Measurements from ENCODE around the gene ATF2.

ATF2 gene

DNA sequence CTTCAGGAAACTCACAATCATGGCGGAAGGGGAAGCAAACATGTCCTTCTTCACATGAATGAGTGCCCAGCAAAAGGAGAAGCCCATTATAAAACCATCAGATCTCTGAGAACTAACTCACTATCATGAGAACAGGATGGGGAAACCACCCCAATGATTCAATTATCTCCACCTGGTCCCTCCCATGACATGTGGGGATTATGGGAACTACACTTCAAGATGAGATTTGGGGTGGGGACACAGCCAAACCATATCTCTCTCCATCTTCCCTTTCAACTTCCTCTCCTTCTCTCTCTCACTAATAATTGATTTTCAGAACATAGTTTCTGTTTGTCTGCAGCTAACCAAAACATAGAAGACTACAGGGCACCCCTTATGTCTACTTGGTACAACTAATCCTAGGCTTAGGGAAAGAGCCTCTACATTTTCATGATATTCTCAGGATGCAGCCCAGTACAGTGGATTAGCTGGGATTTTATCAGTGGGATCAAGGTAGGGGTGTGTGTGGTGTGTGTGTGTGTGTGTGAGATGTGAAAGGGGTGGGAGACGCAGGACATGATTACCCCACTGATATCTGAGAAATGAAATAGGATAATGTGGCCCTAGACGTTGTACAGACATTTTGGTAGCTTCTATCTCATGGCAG lies 2.8 kb upstream of the ATF2 start:
- TF ChIP-seq EZH2 (IDR thresholded peaks at IDR 0.05) (no peak), POLR2AphosphoS5 (IDR thresholded peaks at IDR 0.05; ENCODE audit: borderline replicate concordance, low read depth, low read length) (no peak; the same call in 1 of the 2 replicates), FOXP2 (optimal IDR thresholded peaks at IDR 0.05; ENCODE audit: control extremely low read depth, extremely low read length, insufficient read depth) (no peak)
- Histone ChIP-seq H3K9ac (ENCODE audit: insufficient read length) (no peak overlapping the region), H3K36me3 (ENCODE audit: insufficient read depth, low read length) (peaks cover 13% of the 10 kb centered on the region), H3K27ac (no peak overlapping the region), H3K4me3 (no peak overlapping the region), H3K9me3 (ENCODE audit: low read depth, low read length) (no peaks in the 10 kb centered on the region)
- no peak for DNase-seq (ENCODE audit: low read depth, low spot score)

DNA sequence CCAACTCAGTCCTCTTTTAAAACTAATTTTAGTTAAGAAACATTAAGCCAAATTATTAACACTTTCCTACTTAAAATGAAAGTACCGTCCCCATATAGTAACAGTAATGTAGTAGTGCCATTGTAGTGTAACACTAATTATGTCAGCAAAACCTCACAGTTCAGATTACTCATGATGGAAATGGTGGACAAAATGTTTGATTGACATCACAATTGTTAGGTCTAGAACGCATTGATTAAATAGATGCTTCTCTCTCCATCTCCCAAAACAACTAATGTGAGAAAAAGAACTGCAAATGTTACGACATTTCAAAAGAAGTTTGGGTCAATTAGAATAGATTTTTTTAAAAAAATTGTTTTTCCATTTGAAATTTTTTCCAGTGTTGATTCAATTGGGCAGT lies 1.2 kb upstream of the ATF2 start:
- no peak overlapping the region for H3K27ac ChIP-seq
- H3K36me3 ChIP-seq (ENCODE audit: insufficient read depth, low read length), result peaks cover 17% of the 10 kb centered on the region
- DNase-seq (ENCODE audit: low read depth, low spot score), result no peak
- TF ChIP-seq EZH2 (IDR thresholded peaks at IDR 0.05), result no peak
- TF ChIP-seq FOXP2 (optimal IDR thresholded peaks at IDR 0.05; ENCODE audit: control extremely low read depth, extremely low read length, insufficient read depth), result no peak
- TF ChIP-seq POLR2AphosphoS5 (IDR thresholded peaks at IDR 0.05; ENCODE audit: borderline replicate concordance, low read depth, low read length), result no peak
- H3K9ac ChIP-seq (ENCODE audit: insufficient read length), result peak overlapping the region; percentile 82
- H3K4me3 ChIP-seq, result peak overlapping the region; percentile 99
- peaks cover 2% of the 10 kb centered on the region; the same call in 1 of the 2 replicates for H3K9me3 ChIP-seq (ENCODE audit: low read depth, low read length)

DNA sequence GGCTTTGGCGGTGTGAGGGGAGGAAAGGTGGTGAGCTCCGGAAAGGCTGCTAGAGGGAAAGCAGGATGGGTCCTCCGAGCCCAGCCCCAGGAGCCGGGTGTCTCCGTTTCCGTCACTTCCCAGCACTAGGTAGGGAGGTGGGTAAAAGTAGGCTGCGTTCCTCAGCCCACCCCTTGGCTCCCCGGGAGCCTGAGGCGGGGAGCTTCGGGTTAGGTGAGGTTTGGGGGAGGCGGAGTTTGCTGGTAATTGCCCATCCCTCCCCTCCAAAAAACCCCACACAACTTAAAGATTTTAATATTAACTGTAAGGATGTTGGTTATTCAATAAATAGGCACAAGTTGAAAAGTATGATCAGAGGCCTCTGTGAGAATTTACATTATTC lies 552 bp upstream of the ATF2 start:
- no peak for DNase-seq (ENCODE audit: low read depth, low spot score)
- no peak overlapping the region for H3K27ac ChIP-seq
- peaks cover 18% of the 10 kb centered on the region for H3K36me3 ChIP-seq (ENCODE audit: insufficient read depth, low read length)
- peak overlapping the region; percentile 99 for H3K4me3 ChIP-seq
- H3K9me3 ChIP-seq (ENCODE audit: low read depth, low read length), result peaks cover 2% of the 10 kb centered on the region; the same call in 1 of the 2 replicates
- TF ChIP-seq EZH2 (IDR thresholded peaks at IDR 0.05) (no peak), POLR2AphosphoS5 (IDR thresholded peaks at IDR 0.05; ENCODE audit: borderline replicate concordance, low read depth, low read length) (peak; percentile 52), FOXP2 (optimal IDR thresholded peaks at IDR 0.05; ENCODE audit: control extremely low read depth, extremely low read length, insufficient read depth) (no peak)
- peak overlapping the region; percentile 82 for H3K9ac ChIP-seq (ENCODE audit: insufficient read length)

DNA sequence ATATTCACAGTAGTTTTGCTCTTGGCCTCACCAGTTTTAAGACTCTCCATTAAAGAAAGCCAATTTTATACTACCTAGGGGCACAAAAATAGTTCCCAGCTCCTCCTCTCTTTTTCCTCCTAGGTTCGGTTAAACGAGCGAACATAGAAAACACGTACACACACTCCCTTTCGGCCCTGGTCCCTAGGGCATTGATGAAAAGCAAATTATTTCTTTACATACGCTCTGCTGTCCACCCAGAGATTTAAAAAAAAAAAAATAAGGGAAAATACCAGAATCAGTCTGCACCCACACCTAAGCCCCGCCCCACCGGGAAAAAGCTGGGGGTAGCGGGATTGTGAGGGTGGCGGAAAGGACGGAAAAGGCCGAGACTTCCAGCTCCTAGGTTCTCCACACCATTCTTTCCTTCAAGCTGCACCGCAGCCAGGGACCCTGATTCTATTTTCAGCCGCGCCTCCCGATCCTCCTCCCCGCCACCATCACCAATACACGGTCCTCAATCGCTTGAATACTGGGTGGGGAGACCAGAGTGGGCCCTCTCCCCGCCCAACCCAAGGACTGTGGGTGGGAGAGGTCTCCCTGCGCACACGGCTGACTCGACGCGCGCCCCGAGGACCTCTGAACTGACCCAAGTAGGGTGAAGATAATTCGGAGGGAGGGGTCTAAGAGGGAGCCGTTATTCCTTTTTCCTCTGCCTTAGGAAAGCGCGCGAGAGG lies 769 bp downstream of the ATF2 start:
- H3K9ac ChIP-seq (ENCODE audit: insufficient read length), result peak overlapping the region; percentile 98
- no peak for TF ChIP-seq FOXP2 (optimal IDR thresholded peaks at IDR 0.05; ENCODE audit: control extremely low read depth, extremely low read length, insufficient read depth)
- TF ChIP-seq EZH2 (IDR thresholded peaks at IDR 0.05), result no peak
- no peak for TF ChIP-seq POLR2AphosphoS5 (IDR thresholded peaks at IDR 0.05; ENCODE audit: borderline replicate concordance, low read depth, low read length)
- peak overlapping the region; percentile 90 for H3K27ac ChIP-seq
- H3K36me3 ChIP-seq (ENCODE audit: insufficient read depth, low read length), result peaks cover 22% of the 10 kb centered on the region
- H3K4me3 ChIP-seq, result peak overlapping the region; percentile 99
- H3K9me3 ChIP-seq (ENCODE audit: low read depth, low read length), result peaks cover 2% of the 10 kb centered on the region; the same call in 1 of the 2 replicates
- no peak for DNase-seq (ENCODE audit: low read depth, low spot score)

DNA sequence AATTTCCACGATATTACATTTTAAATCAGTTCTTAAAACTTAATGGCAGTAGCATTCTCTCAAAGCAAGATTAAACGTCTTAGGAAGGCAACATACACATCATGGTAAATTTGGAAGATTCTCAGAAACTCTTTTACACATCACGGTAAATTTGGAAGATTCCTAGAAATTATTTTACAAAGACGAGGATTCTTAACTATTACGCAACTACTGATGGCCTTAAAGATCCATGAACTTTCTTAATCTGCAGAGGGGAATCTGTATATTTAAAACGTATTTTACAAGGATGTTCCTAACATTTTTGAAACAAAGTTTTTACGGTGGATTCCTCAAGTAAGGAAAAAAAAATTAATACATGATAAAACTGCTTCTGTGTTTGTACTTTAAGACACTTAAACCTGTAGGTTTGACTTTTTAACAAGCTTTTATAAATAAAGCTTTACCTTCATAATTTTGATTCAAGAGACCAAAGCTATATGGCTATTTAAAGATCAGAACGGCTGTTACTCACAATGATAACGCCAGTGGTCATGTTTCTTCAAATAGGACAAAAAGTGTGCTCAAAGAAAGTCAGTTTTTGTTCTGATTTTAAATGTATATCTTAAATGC lies 1.7 kb downstream of the ATF2 start:
- DNase-seq (ENCODE audit: low read depth, low spot score), result no peak
- Histone ChIP-seq H3K9ac (ENCODE audit: insufficient read length) (peak overlapping the region; percentile 98), H3K36me3 (ENCODE audit: insufficient read depth, low read length) (peaks cover 22% of the 10 kb centered on the region), H3K27ac (peak overlapping the region; percentile 90), H3K4me3 (peak overlapping the region; percentile 99), H3K9me3 (ENCODE audit: low read depth, low read length) (peaks cover 2% of the 10 kb centered on the region; the same call in 1 of the 2 replicates)
- TF ChIP-seq FOXP2 (optimal IDR thresholded peaks at IDR 0.05; ENCODE audit: control extremely low read depth, extremely low read length, insufficient read depth) (no peak), EZH2 (IDR thresholded peaks at IDR 0.05) (no peak), POLR2AphosphoS5 (IDR thresholded peaks at IDR 0.05; ENCODE audit: borderline replicate concordance, low read depth, low read length) (no peak)

DNA sequence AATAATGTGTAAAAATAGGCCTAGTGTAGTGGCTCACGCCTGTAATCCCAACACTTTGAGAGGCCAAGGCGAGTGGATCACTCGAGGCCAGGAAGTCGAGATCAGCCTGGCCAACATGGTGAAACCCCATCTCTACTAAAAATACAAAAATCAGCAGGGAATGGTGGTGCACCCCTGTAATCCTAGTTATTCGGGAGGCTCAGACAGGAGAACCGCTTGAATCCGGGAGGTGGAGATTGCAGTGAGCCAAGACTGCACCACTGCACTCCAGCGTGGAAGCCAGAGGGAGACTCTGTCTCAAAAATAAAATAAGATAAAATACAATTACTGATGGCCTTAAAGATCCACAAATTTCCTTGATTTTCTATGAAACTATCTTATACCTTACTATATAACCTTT lies 3.8 kb downstream of the ATF2 start:
- Histone ChIP-seq H3K27ac (no peak overlapping the region), H3K36me3 (ENCODE audit: insufficient read depth, low read length) (peaks cover 22% of the 10 kb centered on the region), H3K9ac (ENCODE audit: insufficient read length) (no peak overlapping the region), H3K9me3 (ENCODE audit: low read depth, low read length) (peaks cover 2% of the 10 kb centered on the region; the same call in 1 of the 2 replicates), H3K4me3 (no peak overlapping the region)
- TF ChIP-seq POLR2AphosphoS5 (IDR thresholded peaks at IDR 0.05; ENCODE audit: borderline replicate concordance, low read depth, low read length) (no peak), FOXP2 (optimal IDR thresholded peaks at IDR 0.05; ENCODE audit: control extremely low read depth, extremely low read length, insufficient read depth) (no peak), EZH2 (IDR thresholded peaks at IDR 0.05) (no peak)
- DNase-seq (ENCODE audit: low read depth, low spot score), result no peak

DNA sequence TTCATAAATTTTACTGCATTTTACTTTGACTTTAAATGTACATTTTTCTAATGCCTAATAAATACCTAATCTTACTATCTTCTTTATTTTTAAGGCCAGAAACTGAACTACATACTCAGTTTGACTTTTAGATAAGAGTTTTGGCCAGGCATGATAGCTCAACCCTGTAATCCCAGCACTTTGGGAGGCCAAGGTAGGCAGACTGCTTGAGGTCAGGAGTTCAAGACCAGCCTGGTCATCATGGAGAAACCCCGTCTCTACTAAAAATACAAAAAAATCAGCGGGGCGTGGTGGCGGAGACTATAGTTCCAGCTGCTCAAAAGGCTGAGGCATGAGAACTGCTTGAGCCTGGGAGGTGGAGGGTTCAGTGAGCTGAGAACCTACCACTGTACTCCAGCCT lies 9.1 kb downstream of the ATF2 start:
- DNase-seq (ENCODE audit: low read depth, low spot score), result no peak
- no peak for TF ChIP-seq EZH2 (IDR thresholded peaks at IDR 0.05)
- no peak for TF ChIP-seq FOXP2 (optimal IDR thresholded peaks at IDR 0.05; ENCODE audit: control extremely low read depth, extremely low read length, insufficient read depth)
- TF ChIP-seq POLR2AphosphoS5 (IDR thresholded peaks at IDR 0.05; ENCODE audit: borderline replicate concordance, low read depth, low read length), result no peak
- no peak overlapping the region for H3K9ac ChIP-seq (ENCODE audit: insufficient read length)
- no peak overlapping the region for H3K27ac ChIP-seq
- no peak overlapping the region for H3K4me3 ChIP-seq
- H3K9me3 ChIP-seq (ENCODE audit: low read depth, low read length), result no peaks in the 10 kb centered on the region
- peaks cover 11% of the 10 kb centered on the region for H3K36me3 ChIP-seq (ENCODE audit: insufficient read depth, low read length)

DNA sequence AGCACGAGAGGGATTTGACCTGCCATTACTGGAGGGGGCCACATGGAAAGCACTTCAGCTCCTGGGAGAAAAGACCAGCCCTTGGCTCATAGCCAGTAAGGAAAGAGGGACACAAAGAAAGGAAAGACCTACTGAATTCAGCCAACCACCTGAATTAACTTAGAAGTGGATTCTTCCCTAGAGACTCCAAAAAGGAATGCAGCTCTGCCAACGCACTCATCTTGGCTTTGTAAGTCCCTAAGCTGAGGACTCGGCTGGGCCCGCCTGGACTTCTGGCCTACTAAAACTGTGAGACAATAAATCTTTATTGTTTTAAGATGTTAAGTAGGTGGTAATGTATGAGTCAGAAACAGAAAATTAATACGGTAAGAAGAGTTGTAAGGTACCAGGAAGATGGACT lies 11.5 kb downstream of the ATF2 start:
- H3K36me3 ChIP-seq (ENCODE audit: insufficient read depth, low read length), result peaks cover 8% of the 10 kb centered on the region
- no peak overlapping the region for H3K27ac ChIP-seq
- H3K9me3 ChIP-seq (ENCODE audit: low read depth, low read length), result no peaks in the 10 kb centered on the region
- no peak overlapping the region for H3K4me3 ChIP-seq
- H3K9ac ChIP-seq (ENCODE audit: insufficient read length), result no peak overlapping the region
- no peak for DNase-seq (ENCODE audit: low read depth, low spot score)
- TF ChIP-seq FOXP2 (optimal IDR thresholded peaks at IDR 0.05; ENCODE audit: control extremely low read depth, extremely low read length, insufficient read depth), result no peak
- no peak for TF ChIP-seq EZH2 (IDR thresholded peaks at IDR 0.05)
- no peak for TF ChIP-seq POLR2AphosphoS5 (IDR thresholded peaks at IDR 0.05; ENCODE audit: borderline replicate concordance, low read depth, low read length)
